Skeletal muscle tissue (tissue), 4 donors: ENCODE measurements around the gene DHX35. TPM values are rescaled to one million over a fixed set of nuclear protein-coding genes. Genes with fewer than 3 reads are reported as not detected.

Source experiments
- H3K27ac ChIP-seq: one replicate; pipeline ENCODE4 v1.7.0; 2013; ENCODE audit warnings: mild to moderate bottlenecking, low read depth, low read length, inconsistent platforms
- H3K27me3 ChIP-seq, 3 donors: one replicate each; pipeline ENCODE4 v1.7.0; 2013; ENCODE audit warnings: low read length in 3 of 3; ENCODE audit not compliant: control insufficient read depth in 3 of 3, insufficient read depth in 3 of 3
- H3K36me3 ChIP-seq, 3 donors: one replicate each; pipeline ENCODE4 v1.7.0; 2013; ENCODE audit warnings: low read length in 3 of 3; ENCODE audit not compliant: control insufficient read depth in 3 of 3, insufficient read depth in 3 of 3
- H3K4me1 ChIP-seq, 3 donors: one replicate each; pipeline ENCODE4 v1.7.0; 2013; ENCODE audit warnings: low read length in 3 of 3, mild to moderate bottlenecking in 3 of 3; ENCODE audit not compliant: control insufficient read depth in 3 of 3, insufficient read depth in 3 of 3
- H3K4me3 ChIP-seq, 3 donors: one replicate each; pipeline ENCODE4 v1.7.0; 2013; ENCODE audit warnings: low read length in 3 of 3
- H3K9ac ChIP-seq, 3 donors: one replicate each; pipeline ENCODE4 v1.7.0; 2013; ENCODE audit warnings: low read length in 3 of 3, mild to moderate bottlenecking in 3 of 3, moderate library complexity in 2 of 3, low read depth in 1 of 3
- H3K9me3 ChIP-seq, 3 donors: one replicate each; pipeline ENCODE4 v1.7.0; 2013; ENCODE audit warnings: low read length in 3 of 3; ENCODE audit not compliant: control insufficient read depth in 3 of 3
- total RNA-seq: library from RNA; depleted of rRNA; stranded (reverse); fragments of >200 nt; gene quantifications from one replicate; pipeline ENCODE4 v1.2.3, GENCODE V29; 2014
- donor health status: Osteomylitis.

Gene DHX35
- total RNA-seq, 1 donor from 2014 or later: 8.4 TPM

GRCh38 chr20:39066471-39067242, 104.5 kb downstream of the DHX35 start:
- H3K4me3 ChIP-seq: no peak overlapping the region
- peaks cover 0 to 11% (median 9%) of the 10 kb centered on the region in 3 donors for H3K27me3 ChIP-seq
- no peaks in the 10 kb centered on the region for H3K36me3 ChIP-seq
- no peak overlapping the region for H3K9ac ChIP-seq
- no peaks in the 10 kb centered on the region for H3K4me1 ChIP-seq
- no peak overlapping the region for H3K27ac ChIP-seq
- H3K9me3 ChIP-seq: peaks cover 0 to 4% (median 0%) of the 10 kb centered on the region in 3 donors

DNA sequence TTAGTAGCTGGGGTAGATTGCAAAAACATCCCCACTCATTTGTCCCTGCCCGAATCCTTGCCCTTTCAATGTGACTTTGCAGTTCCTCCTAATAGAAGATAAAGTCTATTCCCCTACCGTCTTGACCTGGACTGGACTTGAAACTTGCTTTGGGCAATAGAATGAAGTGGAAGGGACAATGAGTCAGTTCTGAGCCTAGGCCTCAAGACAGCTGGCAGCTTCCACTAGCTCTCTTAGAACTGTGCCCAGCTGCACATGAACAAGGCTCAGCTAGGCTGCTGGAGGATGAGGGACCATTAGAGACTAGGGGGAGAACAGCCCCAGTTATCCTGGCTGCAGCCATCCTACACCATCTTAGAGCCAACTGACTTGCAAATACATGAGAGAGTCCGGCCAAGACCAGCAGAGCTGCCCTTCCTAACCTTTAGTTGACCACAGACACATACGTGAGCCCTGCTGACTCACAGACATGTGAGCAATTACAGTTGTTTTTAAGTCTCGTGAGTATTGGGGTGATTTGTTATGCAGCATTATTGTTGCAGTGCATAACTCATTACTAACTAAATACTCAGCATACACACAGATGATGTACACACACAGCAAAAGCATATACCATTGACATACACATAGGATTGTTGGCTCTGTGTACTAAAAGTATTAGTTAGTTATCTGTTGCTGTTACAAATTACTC, 105.5 kb downstream of the DHX35 start:
- Histone ChIP-seq H3K4me3 (no peak overlapping the region), H3K4me1 (no peaks in the 10 kb centered on the region), H3K27ac (no peak overlapping the region), H3K27me3 (peaks cover 0 to 11% (median 9%) of the 10 kb centered on the region in 3 donors), H3K9ac (no peak overlapping the region), H3K36me3 (no peaks in the 10 kb centered on the region), H3K9me3 (peaks cover 0 to 4% (median 0%) of the 10 kb centered on the region in 3 donors)

DNA sequence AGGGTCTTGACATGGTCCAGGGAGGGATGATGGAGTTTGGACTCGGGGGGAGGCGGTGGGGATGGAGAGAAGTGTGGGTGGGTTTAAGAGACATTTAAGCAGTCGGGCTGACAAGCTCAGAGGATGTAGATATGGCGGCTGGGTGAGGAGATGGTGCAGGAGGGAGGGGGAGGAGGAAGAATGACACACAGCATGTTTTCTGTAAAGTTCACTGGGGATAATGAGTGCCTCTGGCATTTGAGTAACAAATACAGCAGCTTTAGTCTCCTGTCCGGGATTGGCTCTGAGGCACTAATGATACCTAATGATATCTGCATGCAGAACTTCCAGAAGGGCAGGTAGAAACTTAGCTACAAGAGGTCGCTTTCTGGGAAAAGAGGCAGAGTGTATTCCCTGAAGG, 107.8 kb downstream of the DHX35 start:
- Histone ChIP-seq H3K4me1 (no peaks in the 10 kb centered on the region), H3K27ac (no peak overlapping the region), H3K27me3 (peaks cover 0 to 9% (median 5%) of the 10 kb centered on the region in 3 donors), H3K9me3 (peaks cover 0 to 4% (median 0%) of the 10 kb centered on the region in 3 donors), H3K9ac (no peak overlapping the region), H3K36me3 (no peaks in the 10 kb centered on the region), H3K4me3 (no peak overlapping the region)

DNA sequence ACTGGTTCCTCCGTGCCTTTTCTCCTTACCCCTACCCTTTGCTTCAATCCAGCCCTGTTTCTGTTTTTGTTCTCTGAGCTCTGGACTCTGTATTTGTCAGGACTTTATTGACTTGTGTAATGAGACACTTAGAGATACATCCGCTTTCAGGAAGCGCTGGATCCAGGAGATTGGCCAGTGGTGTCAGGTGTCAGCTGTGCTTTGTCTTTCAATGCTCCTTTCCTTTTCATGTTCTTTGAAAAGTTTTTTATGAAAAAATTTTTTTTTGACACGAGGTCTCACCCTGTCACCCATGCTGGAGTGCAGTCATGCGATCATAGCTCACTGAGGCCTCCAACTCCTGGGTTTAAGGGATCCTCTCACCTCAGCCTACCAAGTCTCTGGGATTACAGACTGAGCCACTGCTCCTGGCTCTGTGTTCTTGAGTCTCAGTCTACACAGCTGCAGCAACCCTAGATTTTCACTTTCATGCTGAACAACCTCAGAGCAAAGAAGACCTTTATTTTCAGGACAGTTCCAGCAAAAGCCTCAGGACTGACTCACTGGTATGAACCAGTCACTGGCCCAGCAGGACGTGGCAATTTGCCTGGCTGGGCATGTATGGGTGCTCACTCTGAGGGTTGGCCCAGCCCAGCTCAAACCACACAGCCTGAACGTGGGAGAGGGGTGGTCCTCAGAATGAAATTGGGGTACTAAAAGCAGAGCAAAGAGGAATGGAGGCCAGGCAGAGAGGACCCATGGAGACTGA, 108.5 kb downstream of the DHX35 start:
- H3K9me3 ChIP-seq: peaks cover 0 to 4% (median 0%) of the 10 kb centered on the region in 3 donors
- no peak overlapping the region for H3K4me3 ChIP-seq
- H3K27me3 ChIP-seq: peaks cover 0 to 9% (median 5%) of the 10 kb centered on the region in 3 donors
- H3K4me1 ChIP-seq: no peaks in the 10 kb centered on the region
- H3K27ac ChIP-seq: no peak overlapping the region
- H3K36me3 ChIP-seq: no peaks in the 10 kb centered on the region
- no peak overlapping the region for H3K9ac ChIP-seq

GRCh38 chr20:39072132-39072531, 110.0 kb downstream of the DHX35 start:
- Histone ChIP-seq H3K4me1 (no peaks in the 10 kb centered on the region), H3K4me3 (no peak overlapping the region), H3K9ac (no peak overlapping the region), H3K27me3 (peaks cover 0 to 9% (median 5%) of the 10 kb centered on the region in 3 donors), H3K9me3 (peaks cover 0 to 4% (median 0%) of the 10 kb centered on the region in 3 donors), H3K36me3 (no peaks in the 10 kb centered on the region), H3K27ac (no peak overlapping the region)

GRCh38 chr20:39072653-39073052, 110.5 kb downstream of the DHX35 start:
- Histone ChIP-seq H3K9me3 (peaks cover 0 to 4% (median 0%) of the 10 kb centered on the region in 3 donors), H3K4me1 (no peaks in the 10 kb centered on the region), H3K4me3 (no peak overlapping the region), H3K27me3 (peaks cover 0 to 9% (median 5%) of the 10 kb centered on the region in 3 donors), H3K36me3 (no peaks in the 10 kb centered on the region), H3K27ac (no peak overlapping the region), H3K9ac (no peak overlapping the region)

GRCh38 chr20:39075731-39076130, 113.6 kb downstream of the DHX35 start:
- Histone ChIP-seq H3K27me3 (peaks cover 0 to 3% (median 0%) of the 10 kb centered on the region in 3 donors), H3K4me1 (no peaks in the 10 kb centered on the region), H3K36me3 (no peaks in the 10 kb centered on the region), H3K4me3 (no peak overlapping the region), H3K9ac (no peak overlapping the region), H3K27ac (no peak overlapping the region), H3K9me3 (no peaks in the 10 kb centered on the region)

- H3K27ac ChIP-seq: no peak overlapping the region
- no peaks in the 10 kb centered on the region for H3K9me3 ChIP-seq
- no peak overlapping the region for H3K9ac ChIP-seq
- no peaks in the 10 kb centered on the region for H3K4me1 ChIP-seq
- H3K27me3 ChIP-seq: peaks cover 0 to 3% (median 0%) of the 10 kb centered on the region in 3 donors
- no peaks in the 10 kb centered on the region for H3K36me3 ChIP-seq
- H3K4me3 ChIP-seq: no peak overlapping the region
Observed at GRCh38 chr20:39076958-39077357, 114.8 kb downstream of the DHX35 start.

- H3K4me3 ChIP-seq: no peak overlapping the region
- H3K27ac ChIP-seq: no peak overlapping the region
- H3K9ac ChIP-seq: no peak overlapping the region
- no peaks in the 10 kb centered on the region for H3K4me1 ChIP-seq
- no peaks in the 10 kb centered on the region for H3K9me3 ChIP-seq
- peaks cover 0 to 10% (median 3%) of the 10 kb centered on the region in 3 donors for H3K27me3 ChIP-seq
- no peaks in the 10 kb centered on the region for H3K36me3 ChIP-seq
Observed at GRCh38 chr20:39080326-39080725, 118.2 kb downstream of the DHX35 start.
